ENCODE data around the gene HDAC1. TPM values are rescaled to one million over a fixed set of nuclear protein-coding genes. Genes with fewer than 3 reads are reported as not detected.
A peak's percentile ranks its signal among the peaks of the same experiment; 100 is the strongest.

HDAC1 gene
- total and polyA plus RNA-seq, 2 experiments from 2014 or later, result 76.9 to 96.8 TPM

GRCh38 chr1:32303358-32303757 is 11.5 kb downstream of the HDAC1 start:
- H3K4me3 ChIP-seq, result no peak overlapping the region
- DNase-seq (ENCODE audit: low read depth in 1 of 2, low spot score in 1 of 2), result no peak
- H3K4me1 ChIP-seq (ENCODE audit: low read depth), result no peaks in the 10 kb centered on the region
- H3K36me3 ChIP-seq, result peaks cover 24% of the 10 kb centered on the region
- no peaks in the 10 kb centered on the region for H3K9me3 ChIP-seq (ENCODE audit: low read depth)
- H3K27me3 ChIP-seq, result no peaks in the 10 kb centered on the region
- TF ChIP-seq, protein P1, sequence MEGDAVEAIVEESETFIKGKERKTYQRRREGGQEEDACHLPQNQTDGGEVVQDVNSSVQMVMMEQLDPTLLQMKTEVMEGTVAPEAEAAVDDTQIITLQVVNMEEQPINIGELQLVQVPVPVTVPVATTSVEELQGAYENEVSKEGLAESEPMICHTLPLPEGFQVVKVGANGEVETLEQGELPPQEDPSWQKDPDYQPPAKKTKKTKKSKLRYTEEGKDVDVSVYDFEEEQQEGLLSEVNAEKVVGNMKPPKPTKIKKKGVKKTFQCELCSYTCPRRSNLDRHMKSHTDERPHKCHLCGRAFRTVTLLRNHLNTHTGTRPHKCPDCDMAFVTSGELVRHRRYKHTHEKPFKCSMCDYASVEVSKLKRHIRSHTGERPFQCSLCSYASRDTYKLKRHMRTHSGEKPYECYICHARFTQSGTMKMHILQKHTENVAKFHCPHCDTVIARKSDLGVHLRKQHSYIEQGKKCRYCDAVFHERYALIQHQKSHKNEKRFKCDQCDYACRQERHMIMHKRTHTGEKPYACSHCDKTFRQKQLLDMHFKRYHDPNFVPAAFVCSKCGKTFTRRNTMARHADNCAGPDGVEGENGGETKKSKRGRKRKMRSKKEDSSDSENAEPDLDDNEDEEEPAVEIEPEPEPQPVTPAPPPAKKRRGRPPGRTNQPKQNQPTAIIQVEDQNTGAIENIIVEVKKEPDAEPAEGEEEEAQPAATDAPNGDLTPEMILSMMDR (IDR thresholded peaks at IDR 0.05; ENCODE audit: low read depth, low read length), result no peak
- H3K27ac ChIP-seq, result peak overlapping the region; percentile 85

GRCh38 chr1:32303997-32304622 is 12.2 kb downstream of the HDAC1 start:
- H3K27me3 ChIP-seq, result no peaks in the 10 kb centered on the region
- peaks cover 24% of the 10 kb centered on the region for H3K36me3 ChIP-seq
- peak overlapping the region; percentile 85 for H3K27ac ChIP-seq
- H3K4me3 ChIP-seq, result no peak overlapping the region
- no peaks in the 10 kb centered on the region for H3K9me3 ChIP-seq (ENCODE audit: low read depth)
- DNase-seq (ENCODE audit: low read depth in 1 of 2, low spot score in 1 of 2), result no peak
- TF ChIP-seq, protein P1 (IDR thresholded peaks at IDR 0.05; ENCODE audit: low read depth, low read length), result no peak
- no peaks in the 10 kb centered on the region for H3K4me1 ChIP-seq (ENCODE audit: low read depth)

DNA sequence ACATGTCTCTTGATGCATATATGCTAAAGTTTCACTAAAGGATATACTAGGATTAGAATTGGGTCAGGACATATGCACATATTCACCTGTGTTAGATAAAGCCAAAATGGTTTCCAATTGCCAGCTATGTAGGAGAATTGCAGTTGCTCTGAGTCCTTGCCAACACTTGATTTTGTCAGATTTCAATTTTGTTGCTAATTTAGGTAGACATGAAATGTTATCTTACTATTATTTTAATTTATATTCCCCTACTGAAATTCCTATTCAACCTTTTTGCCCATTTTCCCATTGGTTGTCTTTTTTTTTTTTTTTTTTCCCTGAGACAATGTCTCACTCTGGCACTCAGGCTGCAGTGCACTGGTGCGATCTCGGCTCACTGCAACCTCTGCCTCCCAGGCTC is 13.4 kb downstream of the HDAC1 start:
- no peaks in the 10 kb centered on the region for H3K4me1 ChIP-seq (ENCODE audit: low read depth)
- H3K9me3 ChIP-seq (ENCODE audit: low read depth), result no peaks in the 10 kb centered on the region
- H3K27ac ChIP-seq, result no peak overlapping the region
- no peaks in the 10 kb centered on the region for H3K27me3 ChIP-seq
- DNase-seq (ENCODE audit: low read depth in 1 of 2, low spot score in 1 of 2), result no peak
- H3K36me3 ChIP-seq, result peaks cover 24% of the 10 kb centered on the region
- H3K4me3 ChIP-seq, result no peak overlapping the region
- TF ChIP-seq, protein P1 (IDR thresholded peaks at IDR 0.05; ENCODE audit: low read depth, low read length), result no peak

GRCh38 chr1:32307324-32307723 is 15.4 kb downstream of the HDAC1 start:
- peak in 1 of 2 donors; percentile 27 for DNase-seq (ENCODE audit: low read depth in 1 of 2, low spot score in 1 of 2)
- no peaks in the 10 kb centered on the region for H3K4me1 ChIP-seq (ENCODE audit: low read depth)
- H3K27ac ChIP-seq, result no peak overlapping the region
- peaks cover 24% of the 10 kb centered on the region for H3K36me3 ChIP-seq
- TF ChIP-seq, protein P1 (IDR thresholded peaks at IDR 0.05; ENCODE audit: low read depth, low read length), result no peak
- H3K27me3 ChIP-seq, result no peaks in the 10 kb centered on the region
- no peaks in the 10 kb centered on the region for H3K9me3 ChIP-seq (ENCODE audit: low read depth)
- H3K4me3 ChIP-seq, result no peak overlapping the region

- no peak overlapping the region for H3K4me3 ChIP-seq
- TF ChIP-seq, protein P1 (IDR thresholded peaks at IDR 0.05; ENCODE audit: low read depth, low read length), result no peak
- no peaks in the 10 kb centered on the region for H3K9me3 ChIP-seq (ENCODE audit: low read depth)
- H3K36me3 ChIP-seq, result peaks cover 3% of the 10 kb centered on the region
- DNase-seq (ENCODE audit: low read depth in 1 of 2, low spot score in 1 of 2), result no peak
- no peaks in the 10 kb centered on the region for H3K4me1 ChIP-seq (ENCODE audit: low read depth)
- peak overlapping the region; percentile 34 for H3K27ac ChIP-seq
- no peaks in the 10 kb centered on the region for H3K27me3 ChIP-seq
Measured at GRCh38 chr1:32309960-32310359, 18.1 kb downstream of the HDAC1 start.

Measured in cardiac muscle cell (in vitro differentiated cells and primary cell).